Endothelial cell of umbilical vein (primary cell): ENCODE data around the gene SPO11. TPM values are rescaled to one million over a fixed set of nuclear protein-coding genes. Genes with fewer than 3 reads are reported as not detected.
"Not testable (repeated sequence)": the region's sequence is repeated elsewhere in the genome, so short reads cannot be mapped to it uniquely, and the experiment has no call there.

Experiments used
- BruUV-seq: library from RNA; stranded (reverse); fragments of 400-500 nt; replicated peaks from 2 replicates; lab custom pipeline; 2021; lab: Mats Ljungman, UMichigan
- CTCF ChIA-PET: fragments of 300-600, 350-600 bp; sonication (Branson Sonifier 250); formaldehyde crosslinking; loops from one replicate; lab custom pipeline; 2021; ENCODE audit warnings: antibody characterized with exemption, inconsistent platforms; lab: Charles Lee
- POLR2A ChIA-PET: fragments of 300-600, 350-600 bp; sonication (Branson Sonifier 250); formaldehyde crosslinking; loops from one replicate; lab custom pipeline; 2021; ENCODE audit warnings: antibody characterized with exemption, inconsistent platforms; lab: Charles Lee
- DNase-seq: peaks from one replicate; pipeline ENCODE4 v3.0.0-alpha.2; 2011; ENCODE audit warnings: low read depth, low spot score
- FAIRE-seq: peaks from 2 replicates; lab custom pipeline; 2011; peaks lifted over from hg19 to GRCh38; lab: Jason Lieb, UNC
- H2AFZ ChIP-seq: 2 replicates; pipeline ENCODE4 v1.6.0; 2012; ENCODE audit warnings: low read depth, low read length, control low read depth, inconsistent platforms
- H3K27ac ChIP-seq: 2 replicates; pipeline ENCODE4 v1.5.1; 2011; ENCODE audit warnings: low read depth, mild to moderate bottlenecking, control low read depth, low read length, moderate library complexity; ENCODE audit not compliant: insufficient read depth
- H3K27me3 ChIP-seq, 2 experiments: 2 replicates each; pipeline versions ENCODE4 v1.6.0 to v1.6.1; 2011; ENCODE audit warnings: low read length in 2 of 2, mixed read lengths in 1 of 2; ENCODE audit not compliant: control insufficient read depth in 2 of 2, insufficient read depth in 2 of 2
- H3K36me3 ChIP-seq, 2 experiments: 2 replicates in 1 of 2; 3 replicates in 1 of 2; pipeline ENCODE4 v1.5.1; 2011; ENCODE audit warnings: low read length in 2 of 2, mild to moderate bottlenecking in 1 of 2, moderate library complexity in 1 of 2; ENCODE audit not compliant: control insufficient read depth in 2 of 2, insufficient read depth in 2 of 2; ENCODE audit errors: extremely low read depth in 1 of 2
- H3K4me1 ChIP-seq: 3 replicates; pipeline ENCODE4 v1.5.1; 2011; ENCODE audit warnings: mild to moderate bottlenecking, low read length; ENCODE audit not compliant: control insufficient read depth, insufficient read depth; ENCODE audit errors: extremely low read depth
- H3K4me2 ChIP-seq: 2 replicates; pipeline ENCODE4 v1.6.1; 2011; ENCODE audit warnings: low read length, control low read depth, mixed read lengths; ENCODE audit not compliant: insufficient read depth
- H3K4me3 ChIP-seq, 3 experiments: fragments of 200-600 bp in 1 of 3; sonication (generic), shearing (Covaris generic) in 1 of 3; replicated peaks in 1 of 3; 2 replicates each; pipeline ENCODE4 v1.5.1; 2011 to 2016; ENCODE audit warnings: control low read depth in 3 of 3, low read length in 3 of 3, mild to moderate bottlenecking in 2 of 3, inconsistent platforms in 1 of 3, low read depth in 1 of 3, moderate library complexity in 1 of 3; ENCODE audit not compliant: insufficient read depth in 1 of 3
- H3K79me2 ChIP-seq: 2 replicates; pipeline ENCODE4 v1.6.0; 2012; ENCODE audit warnings: low read length, inconsistent platforms; ENCODE audit not compliant: control insufficient read depth, insufficient read depth
- H3K9ac ChIP-seq: replicated peaks from 2 replicates; pipeline ENCODE3; 2011; ENCODE audit warnings: low read length, control low read depth; ENCODE audit not compliant: insufficient read depth; ENCODE audit errors: extremely low read depth
- H3K9me1 ChIP-seq: replicated peaks from 3 replicates; pipeline ENCODE4 v1.6.0; 2011; ENCODE audit warnings: mild to moderate bottlenecking, low read length; ENCODE audit not compliant: control insufficient read depth, insufficient read depth; ENCODE audit errors: extremely low read depth
- H3K9me3 ChIP-seq: replicated peaks from 2 replicates; pipeline ENCODE4 v1.5.1; 2012; ENCODE audit warnings: low read length, inconsistent platforms; ENCODE audit not compliant: control insufficient read depth, insufficient read depth
- H4K20me1 ChIP-seq: replicated peaks from 2 replicates; pipeline ENCODE3; 2011; ENCODE audit warnings: mild to moderate bottlenecking, low read length; ENCODE audit not compliant: control insufficient read depth, insufficient read depth; ENCODE audit errors: extremely low read depth
- POLR2AphosphoS5 ChIP-seq: IDR thresholded peaks from 2 replicates; pipeline ENCODE4 v1.6.1; 2012; ENCODE audit warnings: low read depth, mild to moderate bottlenecking, control low read depth, low read length, moderate library complexity; ENCODE audit not compliant: insufficient read depth
- dilution Hi-C: fragments of 300-500 bp; cut with MboI; formaldehyde crosslinking; loops from one replicate; pipeline ENCODE4 v1.15.0; 2019; ENCODE audit warnings: low sequenced_read_pairs; ENCODE audit not compliant: extremely low pct_ligation_motif_present
- intact Hi-C: fragments of 100-400 bp; cut with micrococcal nuclease; formaldehyde crosslinking; loops from one replicate; pipeline ENCODE4 v1.10.0; 2022
- polyA plus RNA-seq, 4 experiments: library from polyadenylated mRNA; depleted of rRNA in 3 of 4; stranded (reverse) in 3 of 4; unstranded in 1 of 4; fragments of >200 nt; gene quantifications; 2 replicates each; pipeline versions ENCODE4 v1.2.1 to v1.2.3, GENCODE V29; 2011 to 2012; ENCODE audit warnings: missing spikeins in 1 of 4
- total RNA-seq: library from RNA; stranded (reverse); gene quantifications from 2 replicates; pipeline ENCODE4 v1.2.3, GENCODE V29; 2021
- TF ChIP-seq, protein P1 (sequence below), 2 donors: IDR thresholded peaks; 1 replicate in 1 of 2; 2 replicates in 1 of 2; pipeline ENCODE4 v1.5.1; 2011; ENCODE audit warnings: low read length in 2 of 2, mild to moderate bottlenecking in 2 of 2, moderate library complexity in 2 of 2, control low read depth in 1 of 2, inconsistent platforms in 1 of 2, low read depth in 1 of 2; ENCODE audit not compliant: insufficient read depth in 1 of 2; ENCODE audit errors: extremely low read depth in 1 of 2

SPO11 gene
- total and polyA plus RNA-seq, 2 donors (not counting 3 experiments of a cell fraction or from before 2014, with no cell fraction given), result not detected

DNA sequence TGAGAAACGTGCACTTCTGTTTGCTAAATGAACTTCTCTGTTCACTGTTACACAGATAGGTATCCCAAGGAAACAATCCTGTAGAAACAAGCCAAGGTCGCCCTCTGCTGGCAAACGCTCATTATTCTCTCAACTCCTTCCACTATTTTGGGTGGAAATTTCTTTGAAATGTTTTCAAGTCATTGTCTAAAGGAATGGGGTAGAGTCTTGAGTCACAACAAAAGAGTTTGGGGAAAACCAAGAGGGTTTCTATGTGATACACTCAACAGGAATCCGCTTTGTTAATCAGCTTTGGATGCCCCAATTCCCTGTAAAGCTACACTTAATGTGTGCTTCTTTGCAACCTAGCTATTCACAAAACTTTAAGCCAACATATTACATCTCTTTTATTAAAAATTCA is 16.9 kb downstream of the SPO11 start:
- DNase-seq, result peak; percentile 65

DNA sequence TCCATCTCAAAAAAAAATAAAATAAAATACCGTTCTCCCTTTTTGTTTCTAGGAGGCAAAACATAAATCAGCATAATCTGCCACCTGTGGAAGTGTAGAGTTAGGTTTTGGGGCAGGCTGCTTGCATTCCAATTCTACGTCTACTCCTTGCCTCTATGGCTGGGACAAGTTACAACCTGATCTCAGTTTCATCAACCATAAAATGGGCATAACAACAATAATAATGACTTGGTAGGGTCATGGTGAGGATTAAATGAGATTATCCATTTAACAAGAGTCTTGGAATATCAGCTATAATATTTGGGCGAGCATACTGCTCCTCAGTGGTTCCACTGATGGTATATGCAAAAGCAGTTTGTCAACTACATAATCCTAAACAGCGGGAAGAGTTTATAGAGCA is 17.8 kb downstream of the SPO11 start:
- Histone ChIP-seq H3K4me3 (no peak overlapping the region), H3K9me3 (no peaks in the 10 kb centered on the region), H3K79me2 (peaks cover 13% of the 10 kb centered on the region), H4K20me1 (no peaks in the 10 kb centered on the region), H3K9me1 (no peaks in the 10 kb centered on the region), H3K36me3 (no peaks in the 10 kb centered on the region), H3K4me1 (peaks cover 8% of the 10 kb centered on the region), H2AFZ (no peak overlapping the region), H3K27ac (no peak overlapping the region), H3K27me3 (peaks cover under 1 to 9% of the 10 kb centered on the region in 2 experiments), H3K4me2 (no peak overlapping the region), H3K9ac (no peak overlapping the region)
- BruUV-seq, result no TSS peak
- ChIA-PET CTCF (interaction anchor here (1.0 to 3.5 kb wide), 5 partner anchors 10 to 799 kb away, joined by 3 to 31 read pairs (median 5); no protein-coding TSS in a partner anchor), POLR2A (no interaction called here)
- FAIRE-seq, result no peak
- intact Hi-C loops, result loop anchor here (5.0 kb wide), 1 partner anchor 75 kb away; no protein-coding TSS in a partner anchor
- TF ChIP-seq, protein P1, sequence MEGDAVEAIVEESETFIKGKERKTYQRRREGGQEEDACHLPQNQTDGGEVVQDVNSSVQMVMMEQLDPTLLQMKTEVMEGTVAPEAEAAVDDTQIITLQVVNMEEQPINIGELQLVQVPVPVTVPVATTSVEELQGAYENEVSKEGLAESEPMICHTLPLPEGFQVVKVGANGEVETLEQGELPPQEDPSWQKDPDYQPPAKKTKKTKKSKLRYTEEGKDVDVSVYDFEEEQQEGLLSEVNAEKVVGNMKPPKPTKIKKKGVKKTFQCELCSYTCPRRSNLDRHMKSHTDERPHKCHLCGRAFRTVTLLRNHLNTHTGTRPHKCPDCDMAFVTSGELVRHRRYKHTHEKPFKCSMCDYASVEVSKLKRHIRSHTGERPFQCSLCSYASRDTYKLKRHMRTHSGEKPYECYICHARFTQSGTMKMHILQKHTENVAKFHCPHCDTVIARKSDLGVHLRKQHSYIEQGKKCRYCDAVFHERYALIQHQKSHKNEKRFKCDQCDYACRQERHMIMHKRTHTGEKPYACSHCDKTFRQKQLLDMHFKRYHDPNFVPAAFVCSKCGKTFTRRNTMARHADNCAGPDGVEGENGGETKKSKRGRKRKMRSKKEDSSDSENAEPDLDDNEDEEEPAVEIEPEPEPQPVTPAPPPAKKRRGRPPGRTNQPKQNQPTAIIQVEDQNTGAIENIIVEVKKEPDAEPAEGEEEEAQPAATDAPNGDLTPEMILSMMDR (IDR thresholded peaks at IDR 0.05; ENCODE audit: extremely low read depth in 1 of 2, insufficient read depth in 1 of 2, low read depth in 1 of 2, low read length in 2 of 2), result no peak
- dilution Hi-C loops, result no loop called here
- DNase-seq, result no peak

More for the DNA sequence above, 16.9 kb downstream of the SPO11 start:
- no TSS peak for BruUV-seq
- H3K27me3 ChIP-seq, result peaks cover 2 to 17% of the 10 kb centered on the region in 2 experiments
- no peaks in the 10 kb centered on the region for H4K20me1 ChIP-seq
- H3K9me1 ChIP-seq, result no peaks in the 10 kb centered on the region
- CTCF ChIA-PET, result interaction anchor here (0.6 to 3.5 kb wide), 8 partner anchors 9 to 798 kb away, joined by 3 to 43 read pairs (median 5); no protein-coding TSS in a partner anchor
- no peaks in the 10 kb centered on the region for H3K4me1 ChIP-seq
- TF ChIP-seq, protein P1 (IDR thresholded peaks at IDR 0.05; ENCODE audit: extremely low read depth in 1 of 2, insufficient read depth in 1 of 2, low read depth in 1 of 2, low read length in 2 of 2), result peak; percentile 61 to 63
- no peak for TF ChIP-seq POLR2AphosphoS5
- peak; percentile 75 for FAIRE-seq
- intact Hi-C loops (loop anchor here (1.0 to 5.0 kb wide), 3 partner anchors 74 to 796 kb away; no protein-coding TSS in a partner anchor), dilution Hi-C loops (no loop called here)
- no peak overlapping the region for H3K9ac ChIP-seq
- H3K27ac ChIP-seq, result no peak overlapping the region
- no peak overlapping the region for H3K4me3 ChIP-seq
- no peak overlapping the region for H3K4me2 ChIP-seq
- no peaks in the 10 kb centered on the region for H3K9me3 ChIP-seq
- H3K36me3 ChIP-seq, result no peaks in the 10 kb centered on the region
- H2AFZ ChIP-seq, result no peak overlapping the region
- H3K79me2 ChIP-seq, result peaks cover 4% of the 10 kb centered on the region
- POLR2A ChIA-PET, result no interaction called here

DNA sequence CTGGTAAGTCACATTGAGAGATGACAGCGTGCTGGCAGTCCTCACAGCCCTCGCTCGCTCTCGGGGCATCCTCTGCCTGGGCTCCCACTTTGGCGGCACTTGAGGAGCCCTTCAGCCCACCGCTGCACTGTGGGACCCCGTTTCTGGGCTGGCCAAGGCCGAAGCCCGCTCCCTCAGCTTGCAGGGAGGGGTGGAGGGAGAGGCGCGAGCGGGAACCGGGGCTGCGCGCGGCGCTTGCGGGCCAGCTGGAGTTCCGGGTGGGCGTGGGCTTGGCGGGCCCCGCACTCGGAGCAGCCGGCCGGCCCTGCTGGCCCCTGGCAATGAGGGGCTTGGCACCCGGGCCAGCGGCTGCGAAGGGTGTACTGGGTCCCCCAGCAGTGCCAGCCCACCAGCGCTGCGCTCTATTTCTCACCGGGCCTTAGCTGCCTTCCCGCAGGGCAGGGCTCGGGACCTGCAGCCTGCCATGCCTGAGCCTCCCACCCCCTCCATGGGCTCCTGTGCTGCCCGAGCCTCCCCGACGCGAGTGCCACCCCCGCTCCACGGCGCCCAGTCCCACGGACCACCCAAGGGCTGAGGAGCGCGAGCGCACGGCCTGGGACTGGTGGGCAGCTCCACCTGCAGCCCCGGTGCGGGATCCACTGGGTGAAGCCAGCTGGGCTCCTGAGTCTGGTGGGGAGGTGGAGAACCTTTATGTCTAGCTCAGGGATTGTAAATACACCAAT is 18.8 kb downstream of the SPO11 start:
- H3K9me3 ChIP-seq, H3K36me3 ChIP-seq, POLR2A ChIA-PET, BruUV-seq, H3K9ac ChIP-seq, H3K27ac ChIP-seq, H4K20me1 ChIP-seq, FAIRE-seq, H3K4me3 ChIP-seq, H3K4me2 ChIP-seq, dilution Hi-C loops, H2AFZ ChIP-seq, H3K4me1 ChIP-seq, H3K9me1 ChIP-seq, H3K27me3 ChIP-seq, DNase-seq: not testable (repeated sequence)
- CTCF ChIA-PET, result interaction anchor here (1.0 to 3.5 kb wide), 3 partner anchors 257 to 798 kb away, joined by 4 to 31 read pairs (median 4); no protein-coding TSS in a partner anchor
- peaks cover 22% of the 10 kb centered on the region for H3K79me2 ChIP-seq
- intact Hi-C loops, result loop anchor here (5.0 kb wide), 1 partner anchor 76 kb away; no protein-coding TSS in a partner anchor
